ENCODE measurements around the gene OTP.

The OTP gene

GRCh38 chr5:77640589-77641396 is 2.3 kb upstream of the OTP start:
- no peak for DNase-seq (ENCODE audit: low spot score)

GRCh38 chr5:77638763-77639671 is 504 bp upstream of the OTP start:
- DNase-seq (ENCODE audit: low spot score): no peak

GRCh38 chr5:77637170-77637997 is 1.1 kb downstream of the OTP start:
- DNase-seq (ENCODE audit: low spot score): no peak

GRCh38 chr5:77636641-77637169 is 1.8 kb downstream of the OTP start:
- no peak for DNase-seq (ENCODE audit: low spot score)

- DNase-seq (ENCODE audit: low spot score): no peak
Measured at GRCh38 chr5:77635917-77636640, 2.4 kb downstream of the OTP start.

GRCh38 chr5:77635067-77635916 is 3.2 kb downstream of the OTP start:
- no peak for DNase-seq (ENCODE audit: low spot score)

- DNase-seq (ENCODE audit: low spot score): no peak
Measured at GRCh38 chr5:77633709-77634108, 4.8 kb downstream of the OTP start.

- DNase-seq (ENCODE audit: low spot score): no peak
Measured at GRCh38 chr5:77633207-77633675, 5.3 kb downstream of the OTP start.

GRCh38 chr5:77632526-77633206 is 5.8 kb downstream of the OTP start:
- no peak for DNase-seq (ENCODE audit: low spot score)

GRCh38 chr5:77630114-77630680 is 8.3 kb downstream of the OTP start:
- peak; percentile 23 for DNase-seq (ENCODE audit: low spot score)

- no peak for DNase-seq (ENCODE audit: low spot score)
Measured at GRCh38 chr5:77629509-77630113, 8.9 kb downstream of the OTP start.

GRCh38 chr5:77628840-77629508 is 9.5 kb downstream of the OTP start:
- no peak for DNase-seq (ENCODE audit: low spot score)

GRCh38 chr5:77627869-77628674 is 10.4 kb downstream of the OTP start:
- DNase-seq (ENCODE audit: low spot score): no peak

GRCh38 chr5:77623203-77623740 is 15.2 kb downstream of the OTP start:
- DNase-seq (ENCODE audit: low spot score): no peak

GRCh38 chr5:77621440-77621839 is 17.1 kb downstream of the OTP start:
- DNase-seq (ENCODE audit: low spot score): no peak

- no peak for DNase-seq (ENCODE audit: low spot score)
Measured at GRCh38 chr5:77620405-77620804, 18.1 kb downstream of the OTP start.

- no peak for DNase-seq (ENCODE audit: low spot score)
Measured at GRCh38 chr5:77616920-77617319, 21.6 kb downstream of the OTP start.
